ENCODE data around the gene ARHGAP32.

DNA sequence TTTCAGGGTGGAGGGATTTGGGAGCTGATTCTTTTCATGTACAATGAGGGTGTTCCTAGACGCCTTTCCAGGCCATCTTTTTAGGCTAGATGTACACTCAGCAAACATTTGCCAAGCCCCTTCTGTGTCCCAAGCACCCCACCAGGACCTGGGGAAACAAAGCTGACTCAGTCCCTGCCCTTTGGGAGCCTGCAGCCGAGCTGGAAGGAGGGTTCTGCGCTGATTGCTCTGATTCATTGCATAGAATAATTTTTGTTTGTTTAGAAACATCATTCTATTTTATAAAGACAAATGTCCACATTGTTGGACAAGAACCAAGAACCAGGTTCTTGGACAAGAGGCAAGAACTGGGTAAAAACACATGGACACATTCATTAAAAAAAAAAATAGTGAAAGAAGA, 266.1 kb downstream of the ARHGAP32 start:
- TF ChIP-seq POLR2AphosphoS5 (IDR thresholded peaks at IDR 0.05), result no peak
- TF ChIP-seq CTCF (IDR thresholded peaks at IDR 0.05 in 8 of 11, conservative IDR thresholded peaks at IDR 0.05 in 3 of 11), result no peak

Measured in spleen (tissue), 7 donors.